ENCODE results near the gene ERP27. TPM values are rescaled to one million over a fixed set of nuclear protein-coding genes. Genes with fewer than 3 reads are reported as not detected.
A peak's percentile ranks its signal among the peaks of the same experiment; 100 is the strongest.

Gene ERP27
- total and polyA plus RNA-seq, 2 donors (not counting 3 experiments of a cell fraction or from before 2014, with no cell fraction given), result 0.70 to 0.88 TPM

- BruUV-seq (replicated peaks), result no TSS peak
- dilution Hi-C loops (cut with MboI; ENCODE audit: extremely low pct_ligation_motif_present, low sequenced_read_pairs), result no loop called here
- intact Hi-C loops (cut with micrococcal nuclease), result no loop called here
Measured at GRCh38 chr12:14937689-14938088, 648 bp downstream of the ERP27 start.

GRCh38 chr12:14937014-14937413, 1.3 kb downstream of the ERP27 start:
- H3K36me3 ChIP-seq (ENCODE audit: control insufficient read depth in 2 of 2, extremely low read depth in 1 of 2, insufficient read depth in 2 of 2, low read length in 2 of 2), result peaks cover 0 to 5% of the 10 kb centered on the region in 2 experiments
- no peak for DNase-seq (ENCODE audit: low read depth, low spot score)
- POLR2A ChIA-PET, result interaction anchor here (0.5 kb wide), 1 partner anchor 11 kb away, joined by 4 read pairs; no protein-coding TSS in a partner anchor
- no peak overlapping the region for H3K4me2 ChIP-seq (ENCODE audit: insufficient read depth, low read length)
- no peaks in the 10 kb centered on the region for H3K9me3 ChIP-seq (replicated peaks; ENCODE audit: control insufficient read depth, insufficient read depth, low read length)
- no peak overlapping the region for H3K9ac ChIP-seq (replicated peaks; ENCODE audit: extremely low read depth, insufficient read depth, low read length)
- H3K9me1 ChIP-seq (replicated peaks; ENCODE audit: control insufficient read depth, extremely low read depth, insufficient read depth, low read length), result no peaks in the 10 kb centered on the region
- TF ChIP-seq, protein P1, sequence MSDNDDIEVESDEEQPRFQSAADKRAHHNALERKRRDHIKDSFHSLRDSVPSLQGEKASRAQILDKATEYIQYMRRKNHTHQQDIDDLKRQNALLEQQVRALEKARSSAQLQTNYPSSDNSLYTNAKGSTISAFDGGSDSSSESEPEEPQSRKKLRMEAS (IDR thresholded peaks at IDR 0.05; ENCODE audit: insufficient read depth, insufficient read length), result no peak
- no peak for TF ChIP-seq EZH2 (IDR thresholded peaks at IDR 0.05; ENCODE audit: borderline replicate concordance, low read depth, low read length, severe bottlenecking)
- intact Hi-C loops (cut with micrococcal nuclease), result no loop called here
- H3K27ac ChIP-seq (ENCODE audit: insufficient read depth, low read depth, low read length), result no peak overlapping the region
- no peak for FAIRE-seq
- BruUV-seq (replicated peaks), result no TSS peak
- no peaks in the 10 kb centered on the region for H3K79me2 ChIP-seq (ENCODE audit: control insufficient read depth, insufficient read depth, low read length)
- H2AFZ ChIP-seq (ENCODE audit: low read depth, low read length), result no peak overlapping the region
- H3K27me3 ChIP-seq (ENCODE audit: control insufficient read depth in 2 of 2, insufficient read depth in 2 of 2, low read length in 2 of 2), result no peaks in the 10 kb centered on the region
- CTCF ChIA-PET, result interaction anchor here (0.9 to 1.7 kb wide), 6 partner anchors 9 to 91 kb away, joined by 3 to 10 read pairs (median 4); no protein-coding TSS in a partner anchor
- no peaks in the 10 kb centered on the region for H4K20me1 ChIP-seq (replicated peaks; ENCODE audit: control insufficient read depth, extremely low read depth, insufficient read depth, low read length)
- dilution Hi-C loops (cut with MboI; ENCODE audit: extremely low pct_ligation_motif_present, low sequenced_read_pairs), result no loop called here
- no peak overlapping the region for H3K4me3 ChIP-seq (replicated peaks in 1 of 3; ENCODE audit: insufficient read depth in 1 of 3, low read depth in 1 of 3, low read length in 3 of 3)
- peaks cover 6% of the 10 kb centered on the region for H3K4me1 ChIP-seq (ENCODE audit: control insufficient read depth, extremely low read depth, insufficient read depth, low read length)

More at GRCh38 chr12:14937689-14938088, 648 bp downstream of the ERP27 start:
- Histone ChIP-seq H3K79me2 (ENCODE audit: control insufficient read depth, insufficient read depth, low read length) (no peaks in the 10 kb centered on the region), H4K20me1 (replicated peaks; ENCODE audit: control insufficient read depth, extremely low read depth, insufficient read depth, low read length) (no peaks in the 10 kb centered on the region), H3K4me1 (ENCODE audit: control insufficient read depth, extremely low read depth, insufficient read depth, low read length) (peaks cover 6% of the 10 kb centered on the region), H3K4me3 (replicated peaks in 1 of 3; ENCODE audit: insufficient read depth in 1 of 3, low read depth in 1 of 3, low read length in 3 of 3) (no peak overlapping the region), H3K27ac (ENCODE audit: insufficient read depth, low read depth, low read length) (no peak overlapping the region), H3K4me2 (ENCODE audit: insufficient read depth, low read length) (no peak overlapping the region), H3K36me3 (ENCODE audit: control insufficient read depth in 2 of 2, extremely low read depth in 1 of 2, insufficient read depth in 2 of 2, low read length in 2 of 2) (peaks cover 5 to 6% of the 10 kb centered on the region in 2 experiments), H2AFZ (ENCODE audit: low read depth, low read length) (no peak overlapping the region), H3K9ac (replicated peaks; ENCODE audit: extremely low read depth, insufficient read depth, low read length) (no peak overlapping the region), H3K9me1 (replicated peaks; ENCODE audit: control insufficient read depth, extremely low read depth, insufficient read depth, low read length) (no peaks in the 10 kb centered on the region), H3K27me3 (ENCODE audit: control insufficient read depth in 2 of 2, insufficient read depth in 2 of 2, low read length in 2 of 2) (no peaks in the 10 kb centered on the region), H3K9me3 (replicated peaks; ENCODE audit: control insufficient read depth, insufficient read depth, low read length) (no peaks in the 10 kb centered on the region)
- TF ChIP-seq GATA2 (IDR thresholded peaks at IDR 0.05; ENCODE audit: insufficient read depth, insufficient read length, low read depth, low read length) (no peak), EZH2 (IDR thresholded peaks at IDR 0.05; ENCODE audit: borderline replicate concordance, low read depth, low read length, severe bottlenecking) (no peak)
- TF ChIP-seq, protein P2, sequence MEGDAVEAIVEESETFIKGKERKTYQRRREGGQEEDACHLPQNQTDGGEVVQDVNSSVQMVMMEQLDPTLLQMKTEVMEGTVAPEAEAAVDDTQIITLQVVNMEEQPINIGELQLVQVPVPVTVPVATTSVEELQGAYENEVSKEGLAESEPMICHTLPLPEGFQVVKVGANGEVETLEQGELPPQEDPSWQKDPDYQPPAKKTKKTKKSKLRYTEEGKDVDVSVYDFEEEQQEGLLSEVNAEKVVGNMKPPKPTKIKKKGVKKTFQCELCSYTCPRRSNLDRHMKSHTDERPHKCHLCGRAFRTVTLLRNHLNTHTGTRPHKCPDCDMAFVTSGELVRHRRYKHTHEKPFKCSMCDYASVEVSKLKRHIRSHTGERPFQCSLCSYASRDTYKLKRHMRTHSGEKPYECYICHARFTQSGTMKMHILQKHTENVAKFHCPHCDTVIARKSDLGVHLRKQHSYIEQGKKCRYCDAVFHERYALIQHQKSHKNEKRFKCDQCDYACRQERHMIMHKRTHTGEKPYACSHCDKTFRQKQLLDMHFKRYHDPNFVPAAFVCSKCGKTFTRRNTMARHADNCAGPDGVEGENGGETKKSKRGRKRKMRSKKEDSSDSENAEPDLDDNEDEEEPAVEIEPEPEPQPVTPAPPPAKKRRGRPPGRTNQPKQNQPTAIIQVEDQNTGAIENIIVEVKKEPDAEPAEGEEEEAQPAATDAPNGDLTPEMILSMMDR (IDR thresholded peaks at IDR 0.05; ENCODE audit: extremely low read depth in 1 of 2, insufficient read depth in 1 of 2, low read depth in 1 of 2, low read length in 2 of 2), result peak in 1 of 2 donors; percentile 5
- no peak for FAIRE-seq
- ChIA-PET CTCF (interaction anchor here (0.9 to 1.7 kb wide), 7 partner anchors 8 to 58 kb away, joined by 3 to 8 read pairs (median 3); no protein-coding TSS in a partner anchor), POLR2A (interaction anchor here (0.5 kb wide), 1 partner anchor 11 kb away, joined by 4 read pairs; no protein-coding TSS in a partner anchor)
- DNase-seq (ENCODE audit: low read depth, low spot score), result no peak
